OCI-LY1 (cell line): Measurements from ENCODE around the gene KCNK16.

Experiments used
- H2AFZ ChIP-seq: fragments of 200-600 bp; sonication (generic), shearing (Covaris generic); 2 replicates; pipeline ENCODE4 v1.6.0; 2014; ENCODE audit warnings: antibody characterized with exemption, mild to moderate bottlenecking, low read length
- H3F3A ChIP-seq: fragments of 200-600 bp; sonication (generic), shearing (Covaris generic); 2 replicates; pipeline ENCODE4 v1.6.0; 2014; ENCODE audit warnings: mild to moderate bottlenecking, antibody characterized with exemption, low read length, moderate library complexity; ENCODE audit not compliant: insufficient read depth
- H3K27ac ChIP-seq: fragments of 200-600 bp; sonication (generic); 2 replicates; pipeline ENCODE4 v1.5.1; 2014; ENCODE audit warnings: low read length, mixed run types, mild to moderate bottlenecking, low read depth; ENCODE audit not compliant: poor library complexity, severe bottlenecking
- H3K27me3 ChIP-seq: fragments of 200-600 bp; sonication (generic); 2 replicates; pipeline ENCODE4 v1.6.0; 2014; ENCODE audit warnings: antibody characterized with exemption, mild to moderate bottlenecking, low read length, moderate library complexity; ENCODE audit not compliant: insufficient read depth
- H3K36me3 ChIP-seq: fragments of 200-600 bp; sonication (generic); 2 replicates; pipeline ENCODE4 v1.6.1; 2014; ENCODE audit warnings: mild to moderate bottlenecking, antibody characterized with exemption, low read length, moderate library complexity, mixed read lengths; ENCODE audit not compliant: insufficient read depth
- H3K4me1 ChIP-seq: fragments of 200-600 bp; sonication (generic); 2 replicates; pipeline ENCODE4 v1.5.1; 2014; ENCODE audit warnings: mild to moderate bottlenecking, low read length, moderate library complexity; ENCODE audit not compliant: insufficient read depth, severe bottlenecking
- H3K4me2 ChIP-seq: fragments of 200-600 bp; sonication (generic), shearing (Covaris generic); 2 replicates; pipeline ENCODE4 v1.6.1; 2014; ENCODE audit warnings: low read length
- H3K4me3 ChIP-seq: fragments of 200-600 bp; sonication (generic); 2 replicates; pipeline ENCODE4 v1.5.1; 2014; ENCODE audit warnings: low read length, low read depth, mild to moderate bottlenecking, mixed read lengths; ENCODE audit not compliant: poor library complexity, severe bottlenecking
- H3K79me2 ChIP-seq: fragments of 200-600 bp; shearing (Covaris generic); 2 replicates; pipeline ENCODE4 v1.6.1; 2016; ENCODE audit warnings: mixed run types, low read length, mixed read lengths; ENCODE audit not compliant: insufficient read depth
- H3K9ac ChIP-seq: fragments of 200-600 bp; sonication (generic), shearing (Covaris generic); 2 replicates; pipeline ENCODE4 v1.6.1; 2014; ENCODE audit warnings: mild to moderate bottlenecking, low read length, mixed read lengths
- H3K9me2 ChIP-seq: fragments of 200-600 bp; sonication (generic), shearing (Covaris generic); 2 replicates; pipeline ENCODE4 v1.6.1; 2014; ENCODE audit warnings: low read depth, mild to moderate bottlenecking, low read length, mixed read lengths
- H3K9me3 ChIP-seq: fragments of 200-600 bp; shearing (Covaris generic); 2 replicates; pipeline ENCODE4 v1.6.1; 2014; ENCODE audit warnings: low read length, mixed read lengths
- H4K20me1 ChIP-seq: fragments of 200-600 bp; sonication (generic), shearing (Covaris generic); 2 replicates; pipeline ENCODE4 v1.6.0; 2016; ENCODE audit warnings: mild to moderate bottlenecking, low read length; ENCODE audit not compliant: insufficient read depth
- EZH2 ChIP-seq: fragments of 200-600 bp; sonication (generic), shearing (Covaris generic); IDR thresholded peaks from 2 replicates; pipeline ENCODE4 v1.8.0; 2017; ENCODE audit warnings: borderline replicate concordance, mixed run types, mild to moderate bottlenecking, antibody characterized with exemption, low read length, moderate library complexity, mixed read lengths
- TF ChIP-seq, protein P1 (sequence below): fragments of 200-600 bp; sonication (generic), shearing (Covaris generic); IDR thresholded peaks from 2 replicates; pipeline ENCODE4 v1.5.1; 2017; ENCODE audit warnings: mild to moderate bottlenecking, antibody characterized with exemption, low read length, moderate library complexity, mixed read lengths

The KCNK16 gene

DNA sequence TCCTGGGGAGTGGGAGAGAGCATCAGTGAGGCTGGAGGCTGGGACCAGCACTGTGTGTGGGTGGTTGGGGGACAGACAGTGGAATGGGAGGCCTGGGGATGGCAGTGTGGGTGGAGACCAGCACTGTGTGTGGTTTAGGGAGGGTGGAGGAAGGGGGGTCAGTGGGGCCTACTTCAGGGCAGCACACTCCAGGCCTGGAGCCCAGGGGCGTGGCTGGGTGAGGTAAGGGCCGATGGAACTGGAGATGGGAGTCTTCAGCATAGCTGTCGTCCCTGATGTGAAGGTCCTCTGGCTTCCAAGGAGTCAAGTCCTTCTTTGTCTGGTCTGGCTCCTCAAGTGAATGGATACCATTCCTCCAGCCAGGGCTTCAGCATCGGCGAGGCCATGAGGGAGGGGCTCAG is 26.9 kb downstream of the KCNK16 start:
- Histone ChIP-seq H3K9ac (no peak overlapping the region), H3K9me3 (no peaks in the 10 kb centered on the region), H3K79me2 (no peaks in the 10 kb centered on the region), H3K9me2 (no peaks in the 10 kb centered on the region), H3K4me1 (no peaks in the 10 kb centered on the region), H3F3A (no peaks in the 10 kb centered on the region), H3K27ac (no peak overlapping the region), H3K27me3 (no peaks in the 10 kb centered on the region), H4K20me1 (no peaks in the 10 kb centered on the region), H2AFZ (no peak overlapping the region), H3K4me2 (no peak overlapping the region), H3K36me3 (no peaks in the 10 kb centered on the region), H3K4me3 (no peak overlapping the region)
- TF ChIP-seq EZH2: no peak
- TF ChIP-seq, protein P1, sequence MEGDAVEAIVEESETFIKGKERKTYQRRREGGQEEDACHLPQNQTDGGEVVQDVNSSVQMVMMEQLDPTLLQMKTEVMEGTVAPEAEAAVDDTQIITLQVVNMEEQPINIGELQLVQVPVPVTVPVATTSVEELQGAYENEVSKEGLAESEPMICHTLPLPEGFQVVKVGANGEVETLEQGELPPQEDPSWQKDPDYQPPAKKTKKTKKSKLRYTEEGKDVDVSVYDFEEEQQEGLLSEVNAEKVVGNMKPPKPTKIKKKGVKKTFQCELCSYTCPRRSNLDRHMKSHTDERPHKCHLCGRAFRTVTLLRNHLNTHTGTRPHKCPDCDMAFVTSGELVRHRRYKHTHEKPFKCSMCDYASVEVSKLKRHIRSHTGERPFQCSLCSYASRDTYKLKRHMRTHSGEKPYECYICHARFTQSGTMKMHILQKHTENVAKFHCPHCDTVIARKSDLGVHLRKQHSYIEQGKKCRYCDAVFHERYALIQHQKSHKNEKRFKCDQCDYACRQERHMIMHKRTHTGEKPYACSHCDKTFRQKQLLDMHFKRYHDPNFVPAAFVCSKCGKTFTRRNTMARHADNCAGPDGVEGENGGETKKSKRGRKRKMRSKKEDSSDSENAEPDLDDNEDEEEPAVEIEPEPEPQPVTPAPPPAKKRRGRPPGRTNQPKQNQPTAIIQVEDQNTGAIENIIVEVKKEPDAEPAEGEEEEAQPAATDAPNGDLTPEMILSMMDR: no peak

DNA sequence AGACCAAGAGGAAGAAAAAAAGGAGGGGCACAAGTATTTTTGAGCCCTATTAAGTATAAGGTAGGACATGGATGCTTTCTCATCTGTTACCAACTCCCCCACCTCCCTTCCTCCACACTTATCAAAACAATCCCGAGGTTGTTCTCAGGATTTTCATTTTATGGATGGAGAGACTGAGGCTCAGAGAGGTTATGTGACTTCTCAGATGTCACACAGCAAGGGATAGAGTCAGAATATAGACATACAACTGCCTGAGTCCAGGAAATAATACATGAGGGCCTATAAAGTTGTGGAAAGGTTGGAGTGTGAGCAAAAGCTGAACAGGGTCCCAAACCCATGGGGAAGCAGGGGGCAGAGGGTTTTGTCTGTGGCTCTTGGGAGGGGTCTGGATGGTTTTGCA is 27.6 kb downstream of the KCNK16 start:
- no peak overlapping the region for H2AFZ ChIP-seq
- H3K27ac ChIP-seq: no peak overlapping the region
- H3K4me2 ChIP-seq: no peak overlapping the region
- H3K9me3 ChIP-seq: no peaks in the 10 kb centered on the region
- TF ChIP-seq EZH2: no peak
- TF ChIP-seq, protein P1: no peak
- H3K4me3 ChIP-seq: no peak overlapping the region
- H3K4me1 ChIP-seq: no peaks in the 10 kb centered on the region
- no peaks in the 10 kb centered on the region for H3K27me3 ChIP-seq
- H4K20me1 ChIP-seq: no peaks in the 10 kb centered on the region
- H3K9me2 ChIP-seq: no peaks in the 10 kb centered on the region
- H3F3A ChIP-seq: no peaks in the 10 kb centered on the region
- H3K9ac ChIP-seq: no peak overlapping the region
- no peaks in the 10 kb centered on the region for H3K36me3 ChIP-seq
- H3K79me2 ChIP-seq: no peaks in the 10 kb centered on the region

DNA sequence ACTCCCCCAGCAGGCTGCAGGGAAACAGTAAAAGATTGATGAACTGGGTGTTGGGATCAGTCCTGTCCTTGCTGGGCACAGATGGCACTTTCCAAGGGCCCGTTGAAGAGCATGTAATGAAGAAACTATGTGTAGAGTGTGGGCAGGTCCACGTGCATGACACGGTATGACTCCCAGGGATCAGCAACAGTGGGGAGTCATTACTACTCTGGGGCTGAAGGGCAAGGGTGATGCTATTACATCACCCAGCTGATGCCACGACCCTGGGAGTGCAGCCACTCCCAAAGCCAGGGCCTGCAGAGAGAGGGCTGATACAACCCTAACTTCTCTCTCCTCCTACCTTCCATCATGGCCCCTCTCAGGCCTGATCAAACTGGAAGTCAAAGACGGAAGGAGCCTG is 28.4 kb downstream of the KCNK16 start:
- Histone ChIP-seq H3K9ac (no peak overlapping the region), H2AFZ (no peak overlapping the region), H3K79me2 (no peaks in the 10 kb centered on the region), H3K36me3 (no peaks in the 10 kb centered on the region), H3K4me2 (no peak overlapping the region), H3K27ac (no peak overlapping the region), H3K27me3 (no peaks in the 10 kb centered on the region), H4K20me1 (no peaks in the 10 kb centered on the region), H3K9me3 (no peaks in the 10 kb centered on the region), H3K9me2 (no peaks in the 10 kb centered on the region), H3F3A (no peaks in the 10 kb centered on the region), H3K4me3 (no peak overlapping the region), H3K4me1 (no peaks in the 10 kb centered on the region)
- TF ChIP-seq EZH2: no peak
- TF ChIP-seq, protein P1: no peak
